Measurements from ENCODE around the gene FABP3. TPM values are rescaled to one million over a fixed set of nuclear protein-coding genes. Genes with fewer than 3 reads are reported as not detected.

FABP3 gene
- total RNA-seq, 1 experiment from 2014 or later: not detected

- Histone ChIP-seq H2AFZ (ENCODE audit: low read length) (no peak overlapping the region), H3K27me3 (ENCODE audit: low read length) (no peaks in the 10 kb centered on the region), H3K4me1 (ENCODE audit: low read length) (no peaks in the 10 kb centered on the region), H3K9ac (ENCODE audit: low read length) (no peak overlapping the region), H3K4me2 (ENCODE audit: low read depth, low read length, poor library complexity, severe bottlenecking) (no peak overlapping the region), H4K20me1 (ENCODE audit: insufficient read depth, low read depth, low read length) (no peaks in the 10 kb centered on the region), H3K36me3 (ENCODE audit: insufficient read depth, low read length) (no peaks in the 10 kb centered on the region), H3K4me3 (ENCODE audit: low read length) (no peak overlapping the region), H3K9me3 (ENCODE audit: low read length) (no peaks in the 10 kb centered on the region), H3K79me2 (ENCODE audit: low read length) (no peaks in the 10 kb centered on the region), H3K27ac (ENCODE audit: low read length) (no peak overlapping the region), H3K9me2 (replicated peaks; ENCODE audit: insufficient read depth, low read length) (no peaks in the 10 kb centered on the region)
- no peak for DNase-seq
Measured at GRCh38 chr1:31405578-31406245, 32.8 kb upstream of the FABP3 start.

DNA sequence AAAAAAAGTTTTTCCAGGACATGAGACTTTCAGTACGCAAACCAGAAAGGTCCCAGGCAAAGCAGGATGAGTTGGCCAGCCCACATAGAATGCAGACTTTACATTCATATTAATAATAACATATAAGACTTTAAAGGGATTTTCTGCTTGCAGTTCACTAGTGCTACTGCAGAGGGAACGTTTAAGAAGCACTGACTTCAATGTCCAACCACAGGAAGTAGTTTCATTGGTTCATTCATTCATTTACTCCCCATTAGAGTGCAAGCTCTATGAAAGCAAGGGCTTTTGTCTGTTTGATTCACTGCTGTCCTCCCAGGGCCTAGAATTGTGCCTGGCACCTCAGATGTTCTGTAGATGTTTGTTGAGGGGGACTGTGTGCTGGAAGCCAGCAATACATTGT, 28.4 kb upstream of the FABP3 start:
- Histone ChIP-seq H3K4me2 (ENCODE audit: low read depth, low read length, poor library complexity, severe bottlenecking) (no peak overlapping the region), H3K4me3 (ENCODE audit: low read length) (no peak overlapping the region), H3K9me2 (replicated peaks; ENCODE audit: insufficient read depth, low read length) (no peaks in the 10 kb centered on the region), H3K9me3 (ENCODE audit: low read length) (no peaks in the 10 kb centered on the region), H3K9ac (ENCODE audit: low read length) (no peak overlapping the region), H3K4me1 (ENCODE audit: low read length) (peaks cover 6% of the 10 kb centered on the region), H3K79me2 (ENCODE audit: low read length) (no peaks in the 10 kb centered on the region), H4K20me1 (ENCODE audit: insufficient read depth, low read depth, low read length) (no peaks in the 10 kb centered on the region), H3K36me3 (ENCODE audit: insufficient read depth, low read length) (no peaks in the 10 kb centered on the region), H3K27me3 (ENCODE audit: low read length) (no peaks in the 10 kb centered on the region), H3K27ac (ENCODE audit: low read length) (no peak overlapping the region), H2AFZ (ENCODE audit: low read length) (no peak overlapping the region)
- no peak for DNase-seq

DNA sequence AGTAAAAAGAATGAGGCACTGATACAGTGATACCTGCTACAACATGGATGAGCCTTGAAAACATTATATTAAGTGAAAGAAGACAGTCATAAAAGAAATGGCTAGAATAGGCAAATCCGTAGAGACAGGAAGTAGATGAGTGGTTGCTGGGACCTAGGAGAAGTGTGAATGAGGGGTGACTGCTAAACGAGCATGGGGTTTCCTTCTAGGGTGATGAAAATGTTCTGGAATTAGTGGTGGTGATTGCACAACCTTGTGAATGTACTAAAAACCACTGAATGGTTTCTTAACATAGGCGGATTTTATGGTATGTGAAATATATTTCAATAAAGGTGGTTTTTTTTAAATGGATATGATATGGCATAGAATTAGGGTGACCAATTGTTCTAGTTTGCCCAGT, 27.5 kb upstream of the FABP3 start:
- Histone ChIP-seq H3K36me3 (ENCODE audit: insufficient read depth, low read length) (no peaks in the 10 kb centered on the region), H3K4me1 (ENCODE audit: low read length) (peaks cover 6% of the 10 kb centered on the region), H3K9ac (ENCODE audit: low read length) (no peak overlapping the region), H3K9me3 (ENCODE audit: low read length) (no peaks in the 10 kb centered on the region), H3K27me3 (ENCODE audit: low read length) (no peaks in the 10 kb centered on the region), H3K79me2 (ENCODE audit: low read length) (no peaks in the 10 kb centered on the region), H3K9me2 (replicated peaks; ENCODE audit: insufficient read depth, low read length) (no peaks in the 10 kb centered on the region), H3K4me2 (ENCODE audit: low read depth, low read length, poor library complexity, severe bottlenecking) (no peak overlapping the region), H3K27ac (ENCODE audit: low read length) (no peak overlapping the region), H2AFZ (ENCODE audit: low read length) (peak overlapping the region; percentile 55; the same call in 1 of the 2 replicates), H4K20me1 (ENCODE audit: insufficient read depth, low read depth, low read length) (no peaks in the 10 kb centered on the region), H3K4me3 (ENCODE audit: low read length) (no peak overlapping the region)
- DNase-seq: no peak

DNA sequence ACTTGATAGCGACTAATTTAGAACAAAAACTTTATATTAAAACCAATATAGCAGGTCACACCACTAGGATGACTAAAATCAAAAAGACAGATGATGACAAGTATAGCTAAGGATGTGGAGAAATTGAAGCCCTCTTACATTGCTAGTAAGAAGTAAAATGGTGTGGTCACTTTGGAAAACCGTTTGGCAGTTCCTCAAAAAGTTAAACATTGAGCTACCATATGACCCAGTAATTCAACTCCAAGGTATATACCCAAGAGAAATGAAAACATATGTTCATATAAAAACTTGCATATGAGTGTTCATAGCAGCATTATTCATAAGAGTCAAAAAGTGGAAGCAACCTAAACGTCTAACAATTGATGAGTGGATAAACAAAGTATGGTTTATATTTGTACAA, 27.1 kb upstream of the FABP3 start:
- Histone ChIP-seq H3K79me2 (ENCODE audit: low read length) (no peaks in the 10 kb centered on the region), H3K9me2 (replicated peaks; ENCODE audit: insufficient read depth, low read length) (no peaks in the 10 kb centered on the region), H3K27ac (ENCODE audit: low read length) (no peak overlapping the region), H2AFZ (ENCODE audit: low read length) (peak overlapping the region; percentile 55; the same call in 1 of the 2 replicates), H3K4me1 (ENCODE audit: low read length) (peaks cover 6% of the 10 kb centered on the region), H3K9ac (ENCODE audit: low read length) (no peak overlapping the region), H3K9me3 (ENCODE audit: low read length) (no peaks in the 10 kb centered on the region), H4K20me1 (ENCODE audit: insufficient read depth, low read depth, low read length) (no peaks in the 10 kb centered on the region), H3K27me3 (ENCODE audit: low read length) (no peaks in the 10 kb centered on the region), H3K4me3 (ENCODE audit: low read length) (no peak overlapping the region), H3K36me3 (ENCODE audit: insufficient read depth, low read length) (no peaks in the 10 kb centered on the region), H3K4me2 (ENCODE audit: low read depth, low read length, poor library complexity, severe bottlenecking) (no peak overlapping the region)
- no peak for DNase-seq

DNA sequence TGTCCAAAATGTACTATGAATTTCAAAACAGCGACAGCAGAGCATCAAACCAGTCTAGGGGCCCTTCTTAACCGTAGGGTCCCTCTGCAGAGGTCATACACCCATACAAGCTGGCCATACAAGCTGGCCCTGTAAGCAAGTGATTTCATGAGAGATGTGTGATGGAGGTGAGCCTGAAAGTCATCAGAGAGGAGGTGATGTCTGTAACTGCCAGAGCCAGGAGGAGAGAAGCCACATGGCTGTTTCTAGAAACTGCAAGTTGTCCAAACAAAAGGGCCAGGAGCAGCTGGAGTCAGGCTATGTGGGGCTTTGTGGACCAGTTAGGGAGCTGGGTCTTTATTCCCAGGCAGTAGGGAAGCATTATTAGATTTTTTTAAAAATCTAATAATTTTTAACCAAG, 25.4 kb upstream of the FABP3 start:
- Histone ChIP-seq H3K79me2 (ENCODE audit: low read length) (no peaks in the 10 kb centered on the region), H3K36me3 (ENCODE audit: insufficient read depth, low read length) (no peaks in the 10 kb centered on the region), H3K4me3 (ENCODE audit: low read length) (no peak overlapping the region), H3K27ac (ENCODE audit: low read length) (no peak overlapping the region), H2AFZ (ENCODE audit: low read length) (no peak overlapping the region), H3K9ac (ENCODE audit: low read length) (no peak overlapping the region), H3K9me2 (replicated peaks; ENCODE audit: insufficient read depth, low read length) (no peaks in the 10 kb centered on the region), H4K20me1 (ENCODE audit: insufficient read depth, low read depth, low read length) (no peaks in the 10 kb centered on the region), H3K4me2 (ENCODE audit: low read depth, low read length, poor library complexity, severe bottlenecking) (no peak overlapping the region), H3K4me1 (ENCODE audit: low read length) (peaks cover 13% of the 10 kb centered on the region), H3K9me3 (ENCODE audit: low read length) (no peaks in the 10 kb centered on the region), H3K27me3 (ENCODE audit: low read length) (no peaks in the 10 kb centered on the region)
- DNase-seq: no peak

GRCh38 chr1:31397360-31398095, 24.7 kb upstream of the FABP3 start:
- Histone ChIP-seq H3K27me3 (ENCODE audit: low read length) (no peaks in the 10 kb centered on the region), H3K4me2 (ENCODE audit: low read depth, low read length, poor library complexity, severe bottlenecking) (no peak overlapping the region)

GRCh38 chr1:31396633-31397351, 23.9 kb upstream of the FABP3 start:
- H3K9me3 ChIP-seq (ENCODE audit: low read length): no peaks in the 10 kb centered on the region
- H3K4me2 ChIP-seq (ENCODE audit: low read depth, low read length, poor library complexity, severe bottlenecking): no peak overlapping the region

More at GRCh38 chr1:31397360-31398095, 24.7 kb upstream of the FABP3 start:
- no peak overlapping the region for H3K4me3 ChIP-seq (ENCODE audit: low read length)
- H2AFZ ChIP-seq (ENCODE audit: low read length): no peak overlapping the region
- no peak for DNase-seq
- H3K9me3 ChIP-seq (ENCODE audit: low read length): no peaks in the 10 kb centered on the region
- no peak overlapping the region for H3K9ac ChIP-seq (ENCODE audit: low read length)
- no peaks in the 10 kb centered on the region for H4K20me1 ChIP-seq (ENCODE audit: insufficient read depth, low read depth, low read length)
- H3K4me1 ChIP-seq (ENCODE audit: low read length): peaks cover 13% of the 10 kb centered on the region
- H3K9me2 ChIP-seq (replicated peaks; ENCODE audit: insufficient read depth, low read length): no peaks in the 10 kb centered on the region
- H3K79me2 ChIP-seq (ENCODE audit: low read length): no peaks in the 10 kb centered on the region
- H3K36me3 ChIP-seq (ENCODE audit: insufficient read depth, low read length): no peaks in the 10 kb centered on the region
- H3K27ac ChIP-seq (ENCODE audit: low read length): no peak overlapping the region

DNA sequence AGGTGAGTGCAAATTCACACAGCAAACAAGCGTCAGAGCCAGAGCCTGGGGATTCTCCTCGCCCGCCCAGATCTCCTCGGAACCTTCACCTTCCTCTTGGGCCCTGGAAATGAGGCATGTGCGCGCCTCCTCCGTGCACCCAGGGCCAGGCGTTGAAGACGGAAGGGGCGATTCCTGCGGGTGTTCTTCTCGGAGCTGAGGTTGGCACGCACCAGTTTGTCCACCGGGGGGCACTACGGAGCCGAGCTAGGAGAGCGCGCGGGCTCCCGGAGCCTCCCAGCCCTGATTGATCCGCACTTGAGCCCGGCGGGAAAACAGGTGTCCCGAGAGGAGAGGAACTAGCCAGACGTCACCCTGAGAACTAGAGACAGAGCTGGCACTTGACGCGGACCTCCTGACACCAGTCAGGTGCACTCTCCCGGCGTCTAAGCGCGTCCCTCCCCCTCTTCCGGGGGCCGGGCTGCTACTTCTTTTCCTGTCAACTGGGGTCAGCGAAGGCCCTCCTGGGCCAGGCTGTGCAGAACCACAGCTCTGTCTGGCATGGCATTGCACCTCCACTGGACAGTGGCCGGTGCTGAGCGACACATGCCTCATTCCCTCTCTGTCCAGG, 21.8 kb upstream of the FABP3 start:
- Histone ChIP-seq H3K27me3 (ENCODE audit: low read length) (no peaks in the 10 kb centered on the region), H3K27ac (ENCODE audit: low read length) (no peak overlapping the region), H3K4me1 (ENCODE audit: low read length) (peaks cover 8% of the 10 kb centered on the region), H3K79me2 (ENCODE audit: low read length) (no peaks in the 10 kb centered on the region), H3K9me3 (ENCODE audit: low read length) (no peaks in the 10 kb centered on the region), H3K4me3 (ENCODE audit: low read length) (peak overlapping the region; percentile 67), H3K9me2 (replicated peaks; ENCODE audit: insufficient read depth, low read length) (no peaks in the 10 kb centered on the region), H3K9ac (ENCODE audit: low read length) (peak overlapping the region; percentile 62), H2AFZ (ENCODE audit: low read length) (peak overlapping the region; percentile 86), H3K4me2 (ENCODE audit: low read depth, low read length, poor library complexity, severe bottlenecking) (peak overlapping the region; percentile 62), H3K36me3 (ENCODE audit: insufficient read depth, low read length) (no peaks in the 10 kb centered on the region), H4K20me1 (ENCODE audit: insufficient read depth, low read depth, low read length) (no peaks in the 10 kb centered on the region)
- peak; percentile 93 for DNase-seq

More at GRCh38 chr1:31396633-31397351, 23.9 kb upstream of the FABP3 start:
- Histone ChIP-seq H3K4me1 (ENCODE audit: low read length) (peaks cover 13% of the 10 kb centered on the region), H2AFZ (ENCODE audit: low read length) (no peak overlapping the region), H3K4me3 (ENCODE audit: low read length) (no peak overlapping the region), H3K36me3 (ENCODE audit: insufficient read depth, low read length) (no peaks in the 10 kb centered on the region), H3K79me2 (ENCODE audit: low read length) (no peaks in the 10 kb centered on the region), H3K27me3 (ENCODE audit: low read length) (no peaks in the 10 kb centered on the region), H3K27ac (ENCODE audit: low read length) (no peak overlapping the region), H3K9ac (ENCODE audit: low read length) (no peak overlapping the region), H3K9me2 (replicated peaks; ENCODE audit: insufficient read depth, low read length) (no peaks in the 10 kb centered on the region), H4K20me1 (ENCODE audit: insufficient read depth, low read depth, low read length) (no peaks in the 10 kb centered on the region)
- peak; percentile 53 for DNase-seq
